Type B pancreatic cell (in vitro differentiated cells): Measurements from ENCODE around the gene BTRC. TPM values are rescaled to one million over a fixed set of nuclear protein-coding genes. Genes with fewer than 3 reads are reported as not detected.
"Not testable (repeated sequence)": the region's sequence is repeated elsewhere in the genome, so short reads cannot be mapped to it uniquely, and the experiment has no call there.

Experiments
- DNase-seq: peaks from one replicate; pipeline ENCODE4 v3.0.0; 2021; ENCODE audit warnings: mixed read lengths; ENCODE audit not compliant: unreplicated experiment; ENCODE audit errors: extremely low spot score
- H3K27ac Mint-ChIP-seq: 2 replicates; pipeline ENCODE4 v1.8.0; 2021; ENCODE audit warnings: mild to moderate bottlenecking, mixed read lengths
- H3K27me3 Mint-ChIP-seq: 2 replicates; pipeline ENCODE4 v1.8.0; 2021; ENCODE audit warnings: mixed read lengths
- H3K36me3 Mint-ChIP-seq: 2 replicates; pipeline ENCODE4 v1.8.0; 2021; ENCODE audit warnings: mixed read lengths
- H3K4me1 Mint-ChIP-seq: one replicate; pipeline ENCODE4 v1.8.0; 2021; ENCODE audit warnings: mixed read lengths; ENCODE audit not compliant: unreplicated experiment
- H3K4me3 Mint-ChIP-seq: 2 replicates; pipeline ENCODE4 v1.8.0; 2021; ENCODE audit warnings: mild to moderate bottlenecking, mixed read lengths
- H3K9me3 Mint-ChIP-seq: 2 replicates; pipeline ENCODE4 v1.8.0; 2021; ENCODE audit warnings: mixed read lengths
- total RNA-seq: library from RNA; stranded (reverse); gene quantifications from 2 replicates; pipeline ENCODE4 v1.2.1, GENCODE V29; 2021; ENCODE audit warnings: low replicate concordance
- TF ChIP-seq, protein P1 (sequence below): fragments of 200-600 bp; sonication (generic); conservative IDR thresholded peaks from 2 replicates; pipeline ENCODE4 v1.5.0; 2021; ENCODE audit warnings: antibody characterized with exemption, mild to moderate bottlenecking

Gene BTRC
- total RNA-seq, 1 donor from 2014 or later: 35.2 TPM

DNA sequence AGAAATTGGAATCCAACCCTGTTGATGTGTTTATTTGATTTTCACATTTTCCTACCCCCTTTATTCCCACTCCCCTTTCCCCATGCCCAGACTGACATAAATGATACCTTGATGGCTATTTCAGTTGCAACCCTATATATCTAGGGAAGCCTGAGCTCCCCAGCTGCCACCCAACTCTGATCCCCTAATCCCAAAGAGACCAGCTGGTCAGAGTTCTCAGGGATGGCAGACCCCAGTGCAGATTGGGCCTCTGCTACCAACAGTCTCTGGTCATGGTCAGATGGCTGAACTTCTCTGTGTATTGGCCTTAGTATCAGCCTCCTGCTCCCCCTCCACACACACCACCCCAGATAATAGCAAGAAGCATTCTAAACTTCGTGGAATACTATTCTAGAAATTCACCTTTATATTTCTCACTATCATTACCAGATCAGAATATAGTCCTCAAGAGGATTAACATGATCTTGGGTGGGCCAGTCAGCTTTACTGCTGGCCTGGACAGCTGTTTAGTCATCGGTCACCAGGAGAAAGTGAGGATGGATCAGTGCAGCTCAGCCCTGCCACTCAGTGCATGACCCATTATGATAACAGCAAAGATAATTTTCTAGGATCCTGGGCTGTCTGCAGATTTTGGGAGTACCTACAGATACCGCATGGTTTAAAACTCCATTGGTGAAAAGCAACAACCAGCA, 24.5 kb upstream of the BTRC start:
- H3K27me3 Mint-ChIP-seq: peaks cover 44% of the 10 kb centered on the region

DNA sequence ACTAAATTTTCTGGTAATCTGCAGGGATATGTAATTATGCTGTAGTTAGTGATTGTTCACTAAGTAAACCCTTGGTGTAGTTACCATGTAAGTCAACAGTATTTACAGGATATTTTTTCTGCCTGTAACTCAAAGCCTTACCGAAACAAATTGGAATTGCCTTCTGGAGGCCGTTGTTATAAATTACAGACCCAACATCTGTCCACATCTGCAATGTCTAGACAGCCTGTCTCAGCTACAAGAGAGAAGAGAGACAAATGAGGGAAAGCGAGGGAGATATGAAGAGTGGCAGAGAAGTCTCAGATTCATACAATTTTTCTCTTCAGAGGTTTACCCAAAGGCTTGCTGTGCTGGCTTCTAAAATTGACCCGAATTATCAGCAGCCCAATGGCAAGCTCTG, 23.7 kb upstream of the BTRC start:
- Mint-ChIP-seq H3K36me3 (no peaks in the 10 kb centered on the region), H3K9me3 (peaks cover 4% of the 10 kb centered on the region), H3K27me3 (peaks cover 37% of the 10 kb centered on the region), H3K4me3 (no peak overlapping the region), H3K4me1 (peaks cover 5% of the 10 kb centered on the region), H3K27ac (no peak overlapping the region)
- no peak for DNase-seq
- TF ChIP-seq, protein P1, sequence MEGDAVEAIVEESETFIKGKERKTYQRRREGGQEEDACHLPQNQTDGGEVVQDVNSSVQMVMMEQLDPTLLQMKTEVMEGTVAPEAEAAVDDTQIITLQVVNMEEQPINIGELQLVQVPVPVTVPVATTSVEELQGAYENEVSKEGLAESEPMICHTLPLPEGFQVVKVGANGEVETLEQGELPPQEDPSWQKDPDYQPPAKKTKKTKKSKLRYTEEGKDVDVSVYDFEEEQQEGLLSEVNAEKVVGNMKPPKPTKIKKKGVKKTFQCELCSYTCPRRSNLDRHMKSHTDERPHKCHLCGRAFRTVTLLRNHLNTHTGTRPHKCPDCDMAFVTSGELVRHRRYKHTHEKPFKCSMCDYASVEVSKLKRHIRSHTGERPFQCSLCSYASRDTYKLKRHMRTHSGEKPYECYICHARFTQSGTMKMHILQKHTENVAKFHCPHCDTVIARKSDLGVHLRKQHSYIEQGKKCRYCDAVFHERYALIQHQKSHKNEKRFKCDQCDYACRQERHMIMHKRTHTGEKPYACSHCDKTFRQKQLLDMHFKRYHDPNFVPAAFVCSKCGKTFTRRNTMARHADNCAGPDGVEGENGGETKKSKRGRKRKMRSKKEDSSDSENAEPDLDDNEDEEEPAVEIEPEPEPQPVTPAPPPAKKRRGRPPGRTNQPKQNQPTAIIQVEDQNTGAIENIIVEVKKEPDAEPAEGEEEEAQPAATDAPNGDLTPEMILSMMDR: no peak

More for the DNA sequence above, 24.5 kb upstream of the BTRC start:
- TF ChIP-seq, protein P1: no peak
- Mint-ChIP-seq H3K4me1 (peaks cover 5% of the 10 kb centered on the region), H3K4me3 (no peak overlapping the region), H3K36me3 (no peaks in the 10 kb centered on the region), H3K27ac (no peak overlapping the region), H3K9me3 (peaks cover 4% of the 10 kb centered on the region)
- no peak for DNase-seq

DNA sequence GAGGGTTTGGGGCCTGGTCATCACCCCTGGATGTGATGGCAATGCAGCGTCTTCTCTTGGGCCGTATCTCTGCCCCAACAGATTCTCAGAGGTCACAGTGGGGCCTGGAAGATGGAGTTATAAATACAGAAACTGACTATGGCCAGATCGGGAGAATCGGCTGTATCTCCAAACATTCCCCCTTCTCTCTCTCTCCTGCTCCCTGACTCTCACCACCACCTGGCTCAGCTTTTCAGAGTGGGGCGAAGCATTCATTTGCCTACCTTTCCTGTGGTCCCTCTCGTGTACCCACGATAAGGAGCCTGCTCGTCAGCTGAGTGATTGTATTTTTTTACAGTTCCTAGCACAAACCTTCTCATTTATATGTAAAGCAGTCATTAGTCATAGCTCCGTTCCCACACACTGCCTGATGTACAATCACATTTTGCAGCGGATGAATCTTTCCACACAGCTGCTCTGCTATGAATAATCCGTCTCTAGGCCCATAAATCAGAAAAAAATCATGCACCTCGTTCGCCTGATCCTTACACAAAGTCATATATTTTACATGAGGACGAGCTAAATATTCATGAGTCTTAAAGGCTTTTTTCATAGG, 23.2 kb upstream of the BTRC start:
- no peaks in the 10 kb centered on the region for H3K36me3 Mint-ChIP-seq
- TF ChIP-seq, protein P1: no peak
- H3K4me1 Mint-ChIP-seq: peaks cover 5% of the 10 kb centered on the region
- H3K4me3 Mint-ChIP-seq: no peak overlapping the region
- H3K27ac Mint-ChIP-seq: no peak overlapping the region
- H3K9me3 Mint-ChIP-seq: peaks cover 4% of the 10 kb centered on the region
- peaks cover 33% of the 10 kb centered on the region for H3K27me3 Mint-ChIP-seq
- DNase-seq: no peak

DNA sequence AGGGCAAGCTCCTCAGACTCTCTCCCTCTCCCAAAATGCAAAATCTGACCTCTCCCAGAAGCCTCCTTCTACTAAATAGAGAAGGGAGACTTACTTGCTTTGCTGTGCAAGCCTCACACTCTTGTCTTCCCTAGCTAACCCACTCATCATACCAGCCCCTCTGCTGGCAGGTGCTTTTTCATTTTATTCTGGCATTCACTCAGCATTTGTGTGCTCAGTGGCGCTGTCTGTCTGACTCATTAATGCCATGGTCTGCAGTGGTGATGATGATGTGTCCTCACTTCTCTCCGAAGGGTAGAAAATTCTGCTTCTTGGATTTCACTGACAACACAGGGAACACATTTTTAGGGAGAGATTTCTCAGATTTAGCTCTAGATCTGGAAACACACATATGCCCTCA, 22.0 kb upstream of the BTRC start:
- H3K9me3 Mint-ChIP-seq: peaks cover under 1% of the 10 kb centered on the region
- peaks cover 21% of the 10 kb centered on the region for H3K27me3 Mint-ChIP-seq
- H3K4me3 Mint-ChIP-seq: no peak overlapping the region
- no peak overlapping the region for H3K27ac Mint-ChIP-seq
- TF ChIP-seq, protein P1: no peak
- H3K4me1 Mint-ChIP-seq: peaks cover 5% of the 10 kb centered on the region
- no peak for DNase-seq
- no peaks in the 10 kb centered on the region for H3K36me3 Mint-ChIP-seq

DNA sequence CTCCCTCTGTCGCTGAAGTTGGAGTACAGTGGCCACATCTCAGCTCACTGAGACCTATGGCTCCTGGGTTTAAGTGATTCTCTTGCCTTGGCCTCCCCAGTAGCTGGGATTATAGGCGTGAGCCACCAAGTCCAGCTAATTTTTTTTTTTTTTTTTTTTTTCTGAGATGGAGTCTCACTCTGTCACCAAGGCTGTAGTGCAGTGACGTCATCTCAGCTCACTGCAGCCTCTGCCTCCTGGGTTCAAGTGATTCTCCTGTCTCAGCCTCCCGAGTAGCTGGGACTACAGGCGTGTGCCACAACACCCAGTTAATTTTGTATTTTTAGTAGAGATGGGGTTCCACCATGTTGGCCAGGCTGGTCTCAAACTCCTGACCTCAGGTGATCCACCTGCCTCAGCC, 19.7 kb upstream of the BTRC start:
- peaks cover 19% of the 10 kb centered on the region for H3K27me3 Mint-ChIP-seq
- H3K4me3 Mint-ChIP-seq, H3K27ac Mint-ChIP-seq, H3K9me3 Mint-ChIP-seq, DNase-seq, H3K36me3 Mint-ChIP-seq, H3K4me1 Mint-ChIP-seq: not testable (repeated sequence)

DNA sequence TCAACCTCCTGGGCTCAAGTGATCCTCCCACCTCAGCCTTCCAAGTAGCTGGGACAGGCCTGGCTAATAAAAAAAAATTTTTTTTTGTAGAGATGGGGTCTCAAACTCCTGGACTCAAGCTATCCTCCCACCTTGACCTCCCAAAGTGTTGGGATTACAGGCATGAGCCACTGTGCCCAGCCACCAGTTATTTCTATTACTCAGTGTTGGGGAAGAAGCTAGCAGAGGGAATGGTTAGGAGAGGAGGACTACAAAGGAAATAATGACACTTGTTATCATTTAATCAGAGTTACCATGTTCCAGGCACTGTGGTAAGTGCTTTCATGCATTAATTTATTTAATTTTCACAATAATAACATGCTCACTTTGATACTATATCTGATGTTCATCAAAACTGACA, 17.6 kb upstream of the BTRC start:
- Mint-ChIP-seq H3K4me3 (no peak overlapping the region), H3K27ac (no peak overlapping the region), H3K4me1 (peaks cover 5% of the 10 kb centered on the region), H3K9me3 (no peaks in the 10 kb centered on the region), H3K36me3 (no peaks in the 10 kb centered on the region), H3K27me3 (peaks cover 8% of the 10 kb centered on the region)
- TF ChIP-seq, protein P1: no peak
- no peak for DNase-seq
